ENCODE measurements around the gene WNK3. TPM values are rescaled to one million over a fixed set of nuclear protein-coding genes. Genes with fewer than 3 reads are reported as not detected.

Gene WNK3
- total RNA-seq, 4 donors from 2014 or later: 0.29 to 1.5 (median 0.57) TPM

GRCh38 chrX:54291758-54292157 lies 66.1 kb downstream of the WNK3 start:
- TF ChIP-seq CTCF (IDR thresholded peaks at IDR 0.05): no peak
- TF ChIP-seq POLR2A (IDR thresholded peaks at IDR 0.05): no peak
- Histone ChIP-seq H3K27ac (no peak overlapping the region), H3K27me3 (no peaks in the 10 kb centered on the region), H3K36me3 (no peaks in the 10 kb centered on the region), H3K9me3 (no peaks in the 10 kb centered on the region), H3K4me1 (no peaks in the 10 kb centered on the region), H3K4me3 (no peak overlapping the region)
- WGBS, 2 donors: 56 to 78% methylated on average over 2 of the region's 2 CpGs
- no peak for DNase-seq
- intact Hi-C loops (cut with DNase I): no loop called here

- Histone ChIP-seq H3K27me3 (no peaks in the 10 kb centered on the region), H3K27ac (no peak overlapping the region), H3K36me3 (no peaks in the 10 kb centered on the region), H3K4me1 (no peaks in the 10 kb centered on the region), H3K4me3 (no peak overlapping the region), H3K9me3 (no peaks in the 10 kb centered on the region)
- DNase-seq: no peak
- no peak for TF ChIP-seq POLR2A (IDR thresholded peaks at IDR 0.05)
- no peak for TF ChIP-seq CTCF (IDR thresholded peaks at IDR 0.05)
- intact Hi-C loops (cut with DNase I): no loop called here
- WGBS, 2 donors: 36 to 100% methylated on average over 1 to 2 of the region's 2 CpGs
Observed at GRCh38 chrX:54288968-54289367, 68.9 kb downstream of the WNK3 start.

- no peaks in the 10 kb centered on the region for H3K9me3 ChIP-seq
- intact Hi-C loops (cut with DNase I): no loop called here
- TF ChIP-seq CTCF (IDR thresholded peaks at IDR 0.05) (no peak), POLR2A (IDR thresholded peaks at IDR 0.05) (no peak)
Observed at GRCh38 chrX:54288277-54288676, 69.6 kb downstream of the WNK3 start.

GRCh38 chrX:54281676-54282075 lies 76.2 kb downstream of the WNK3 start:
- WGBS, 2 donors: 27 to 33% methylated on average over 1 of the region's 1 CpG
- Histone ChIP-seq H3K4me1 (no peaks in the 10 kb centered on the region), H3K36me3 (no peaks in the 10 kb centered on the region), H3K27ac (no peak overlapping the region), H3K4me3 (no peak overlapping the region), H3K9me3 (no peaks in the 10 kb centered on the region), H3K27me3 (no peaks in the 10 kb centered on the region)
- TF ChIP-seq POLR2A (IDR thresholded peaks at IDR 0.05) (no peak), CTCF (IDR thresholded peaks at IDR 0.05) (no peak)
- DNase-seq: no peak
- intact Hi-C loops (cut with DNase I): no loop called here

More at GRCh38 chrX:54288277-54288676, 69.6 kb downstream of the WNK3 start:
- no peaks in the 10 kb centered on the region for H3K36me3 ChIP-seq
- no peak overlapping the region for H3K4me3 ChIP-seq
- H3K4me1 ChIP-seq: no peaks in the 10 kb centered on the region
- no peak overlapping the region for H3K27ac ChIP-seq
- DNase-seq: no peak
- no peaks in the 10 kb centered on the region for H3K27me3 ChIP-seq

GRCh38 chrX:54280466-54280865 lies 77.4 kb downstream of the WNK3 start:
- Histone ChIP-seq H3K9me3 (no peaks in the 10 kb centered on the region), H3K4me3 (no peak overlapping the region), H3K36me3 (no peaks in the 10 kb centered on the region), H3K27me3 (no peaks in the 10 kb centered on the region), H3K4me1 (no peaks in the 10 kb centered on the region), H3K27ac (no peak overlapping the region)
- 36 to 91% methylated on average over 1 of the region's 1 CpG for WGBS, 2 donors
- no peak for DNase-seq
- no peak for TF ChIP-seq CTCF (IDR thresholded peaks at IDR 0.05)
- TF ChIP-seq POLR2A (IDR thresholded peaks at IDR 0.05): no peak
- intact Hi-C loops (cut with DNase I): no loop called here

All from esophagus squamous epithelium (tissue), 5 donors.